BLaER1 treated with 17β-estradiol and CSF1 and Interleukin-3, amounts not matched to agents 10 nM and 100 nM (cell line): Measurements from ENCODE around the gene RNASEH2B.

Source experiments
- H3K27ac ChIP-seq, 11 experiments: shearing (Covaris generic); formaldehyde crosslinking; 2 replicates each; pipeline ENCODE4 v1.8.1; 2022
- H3K27me3 ChIP-seq, 11 experiments: shearing (Covaris generic); formaldehyde crosslinking; 2 replicates each; pipeline ENCODE4 v1.8.1; 2022
- H3K36me3 ChIP-seq, 11 experiments: shearing (Covaris generic); formaldehyde crosslinking; 2 replicates each; pipeline ENCODE4 v1.8.1; 2022
- H3K4me1 ChIP-seq, 10 experiments: shearing (Covaris generic); formaldehyde crosslinking; 2 replicates each; pipeline ENCODE4 v1.8.1; 2022
- H3K4me2 ChIP-seq, 11 experiments: shearing (Covaris generic); formaldehyde crosslinking; 2 replicates each; pipeline ENCODE4 v1.8.1; 2022
- H3K4me3 ChIP-seq, 10 experiments: shearing (Covaris generic); formaldehyde crosslinking; 2 replicates each; pipeline ENCODE4 v1.8.1; 2022
- H3K9ac ChIP-seq, 11 experiments: shearing (Covaris generic); formaldehyde crosslinking; 2 replicates each; pipeline ENCODE4 v1.8.1; 2022
- H3K9me3 ChIP-seq, 11 experiments: shearing (Covaris generic); formaldehyde crosslinking; replicated peaks in 1 of 11; 2 replicates each; pipeline ENCODE4 v1.8.1; 2022
- H4K20me1 ChIP-seq, 11 experiments: shearing (Covaris generic); formaldehyde crosslinking; 2 replicates each; pipeline ENCODE4 v1.8.1; 2022
- Cebpa-rat ChIP-seq, 11 experiments: shearing (Covaris generic); IDR thresholded peaks; 2 replicates each; pipeline ENCODE4 v1.8.1; 2022

RNASEH2B gene

DNA sequence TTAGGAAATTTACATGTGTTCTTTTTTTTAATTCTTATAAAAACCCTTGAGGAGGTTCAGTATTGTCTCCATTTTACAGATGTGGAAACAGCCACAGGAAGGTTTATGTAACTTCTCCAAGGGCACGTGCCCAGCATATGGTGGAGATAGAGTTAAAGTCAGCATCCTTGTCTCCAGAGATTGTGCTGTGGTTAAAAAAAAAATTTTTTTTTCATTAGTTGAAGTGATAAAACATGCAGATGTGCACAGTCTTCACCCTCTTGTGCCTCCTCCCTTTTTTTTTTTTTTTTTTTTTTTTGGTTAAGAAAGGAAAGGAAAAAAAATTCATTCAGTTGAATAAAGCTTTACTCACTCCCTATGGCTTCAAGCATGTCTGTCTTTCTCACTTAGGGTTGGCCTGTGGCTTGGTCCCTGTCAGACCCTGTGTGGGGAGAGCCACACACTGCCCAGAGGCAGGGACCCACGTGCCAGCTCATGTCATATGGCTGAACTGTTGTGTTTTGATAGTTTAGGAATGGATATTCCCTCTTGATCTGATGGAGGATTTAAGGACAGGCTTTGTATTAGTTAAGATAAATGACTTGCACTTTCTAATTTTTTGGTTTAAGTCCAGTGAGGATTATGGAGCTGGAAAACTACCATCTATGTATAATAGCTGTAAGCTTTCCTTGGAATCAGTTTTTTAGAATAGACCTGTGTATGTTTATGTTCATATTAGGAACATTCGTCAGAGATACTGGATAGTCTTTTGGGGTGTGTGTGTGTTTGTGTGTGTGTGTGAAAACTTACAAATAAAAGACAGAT is 19.3 kb downstream of the RNASEH2B start:
- TF ChIP-seq Cebpa-rat (IDR thresholded peaks at IDR 0.05): no peak
- H3K4me2 ChIP-seq: peak overlapping the region in 7 of 11 experiments; percentile 4 to 71 (median 20); a peak in 7 of 22 replicates
- no peak overlapping the region for H3K4me3 ChIP-seq
- no peak overlapping the region for H3K9ac ChIP-seq
- H3K4me1 ChIP-seq: peaks cover 4 to 35% (median 13%) of the 10 kb centered on the region in 10 experiments; a peak in 15 of 20 replicates
- H3K27ac ChIP-seq: peak overlapping the region in 7 of 11 experiments; percentile 6 to 59 (median 43); a peak in 7 of 22 replicates
- H4K20me1 ChIP-seq: peaks cover 0 to 8% (median 0%) of the 10 kb centered on the region in 11 experiments; a peak in 2 of 22 replicates
- no peaks in the 10 kb centered on the region for H3K27me3 ChIP-seq
- H3K36me3 ChIP-seq: peaks cover 43 to 96% (median 83%) of the 10 kb centered on the region in 11 experiments
- H3K9me3 ChIP-seq: peaks cover 23 to 40% (median 31%) of the 10 kb centered on the region in 11 experiments

- TF ChIP-seq Cebpa-rat (IDR thresholded peaks at IDR 0.05): no peak
- no peak overlapping the region for H3K9ac ChIP-seq
- peaks cover 0 to 8% (median 0%) of the 10 kb centered on the region in 11 experiments; a peak in 2 of 22 replicates for H4K20me1 ChIP-seq
- no peaks in the 10 kb centered on the region for H3K27me3 ChIP-seq
- no peak overlapping the region for H3K4me3 ChIP-seq
- peaks cover 59 to 99% (median 89%) of the 10 kb centered on the region in 11 experiments for H3K36me3 ChIP-seq
- H3K4me1 ChIP-seq: peaks cover 4 to 63% (median 13%) of the 10 kb centered on the region in 10 experiments; a peak in 15 of 20 replicates
- peaks cover 0 to 43% (median 28%) of the 10 kb centered on the region in 11 experiments; a peak in 18 of 22 replicates for H3K9me3 ChIP-seq
- H3K4me2 ChIP-seq: no peak overlapping the region
- no peak overlapping the region for H3K27ac ChIP-seq
Observed at GRCh38 chr13:50932091-50932490, 22.5 kb downstream of the RNASEH2B start.

DNA sequence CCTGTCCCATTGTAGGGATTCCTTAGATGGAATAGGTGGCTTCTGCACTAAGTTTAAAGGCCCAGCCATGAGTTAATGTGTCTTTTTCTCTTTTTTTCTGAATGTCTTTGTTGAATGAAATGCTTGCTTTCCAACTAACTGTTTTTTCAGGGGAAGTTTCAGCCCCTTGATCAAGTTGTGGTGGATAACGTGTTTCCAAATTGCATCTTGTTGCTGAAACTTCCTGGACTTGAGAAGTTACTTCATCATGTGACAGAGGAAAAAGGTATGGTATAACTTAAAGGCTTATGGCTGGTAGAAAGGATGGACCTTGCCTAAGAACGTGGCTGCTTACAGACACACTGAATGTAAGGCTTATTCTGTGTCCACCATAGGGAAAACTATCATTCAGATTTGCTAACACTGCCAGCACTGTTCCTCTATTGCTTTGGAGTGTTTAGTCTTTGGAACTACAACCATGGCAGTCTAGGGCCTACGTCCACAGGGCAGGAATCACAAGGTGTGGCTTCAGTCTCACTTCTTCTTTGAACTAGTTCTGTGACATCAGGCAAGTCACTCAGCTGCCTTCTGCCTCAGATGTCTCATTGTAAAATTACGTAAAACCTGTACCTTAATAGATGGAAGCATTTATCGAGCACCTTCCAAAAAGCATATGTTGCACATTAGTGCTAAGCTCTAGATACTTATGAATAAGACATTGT is 25.3 kb downstream of the RNASEH2B start:
- Histone ChIP-seq H3K36me3 (peaks cover 63 to 100% (median 99%) of the 10 kb centered on the region in 11 experiments), H3K4me3 (no peak overlapping the region), H3K4me1 (peaks cover 0 to 51% (median 0%) of the 10 kb centered on the region in 10 experiments; a peak in 5 of 20 replicates), H3K27me3 (no peaks in the 10 kb centered on the region), H3K9ac (no peak overlapping the region), H3K9me3 (peaks cover 0 to 51% (median 36%) of the 10 kb centered on the region in 11 experiments; a peak in 19 of 22 replicates), H3K27ac (no peak overlapping the region), H4K20me1 (no peaks in the 10 kb centered on the region; a peak in 1 of 22 replicates), H3K4me2 (0 out of 22 replicates have a peak overlapping the region, but pooled peaks of 1 of the 11 experiments have one; percentile 17)
- TF ChIP-seq Cebpa-rat (IDR thresholded peaks at IDR 0.05): no peak

GRCh38 chr13:50936679-50937078 is 27.1 kb downstream of the RNASEH2B start:
- H3K27me3 ChIP-seq: no peaks in the 10 kb centered on the region
- H3K9me3 ChIP-seq: peaks cover 0 to 51% (median 36%) of the 10 kb centered on the region in 11 experiments; a peak in 19 of 22 replicates
- peaks cover 55 to 100% (median 99%) of the 10 kb centered on the region in 11 experiments for H3K36me3 ChIP-seq
- no peak; a peak in 1 of 22 replicates for TF ChIP-seq Cebpa-rat (IDR thresholded peaks at IDR 0.05)
- peaks cover 0 to 59% (median 0%) of the 10 kb centered on the region in 10 experiments; a peak in 5 of 20 replicates for H3K4me1 ChIP-seq
- peak overlapping the region in 2 of 11 experiments; percentile 17 to 51; a peak in 4 of 22 replicates for H3K4me2 ChIP-seq
- peaks cover 0 to 3% (median 0%) of the 10 kb centered on the region in 11 experiments; a peak in 1 of 22 replicates for H4K20me1 ChIP-seq
- peak overlapping the region in 1 of 11 experiments; percentile 31; a peak in 1 of 22 replicates for H3K27ac ChIP-seq
- H3K4me3 ChIP-seq: no peak overlapping the region
- no peak overlapping the region for H3K9ac ChIP-seq

DNA sequence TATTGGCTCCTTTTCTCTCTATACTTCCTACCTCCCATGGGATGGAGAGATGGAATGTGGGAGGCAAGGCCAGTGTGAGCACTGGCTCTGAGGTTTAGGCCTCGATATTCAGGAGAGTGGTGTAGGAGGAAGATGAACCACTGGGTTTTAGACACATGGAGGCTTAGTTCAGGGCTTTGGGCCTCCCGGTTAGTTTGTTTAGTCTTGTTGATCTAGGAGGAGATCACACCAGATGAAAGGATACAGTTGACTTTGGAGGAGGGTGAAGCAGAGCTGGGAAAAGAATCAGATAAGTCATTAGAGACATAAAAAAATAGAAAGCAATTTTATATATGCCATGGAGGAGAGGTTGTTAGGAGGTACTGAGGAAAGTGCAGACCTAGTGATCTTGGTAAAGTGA is 30.9 kb downstream of the RNASEH2B start:
- Histone ChIP-seq H4K20me1 (peaks cover 0 to 7% (median 0%) of the 10 kb centered on the region in 11 experiments; a peak in 1 of 22 replicates), H3K4me3 (no peak overlapping the region), H3K27me3 (no peaks in the 10 kb centered on the region), H3K9me3 (peaks cover 0 to 23% (median 12%) of the 10 kb centered on the region in 11 experiments; a peak in 13 of 22 replicates), H3K27ac (no peak overlapping the region), H3K4me1 (peaks cover 0 to 44% (median 0%) of the 10 kb centered on the region in 10 experiments; a peak in 5 of 20 replicates), H3K36me3 (peaks cover 40 to 100% (median 98%) of the 10 kb centered on the region in 11 experiments), H3K9ac (no peak overlapping the region), H3K4me2 (peak overlapping the region in 1 of 11 experiments; percentile 26; a peak in 1 of 22 replicates)
- no peak for TF ChIP-seq Cebpa-rat (IDR thresholded peaks at IDR 0.05)

DNA sequence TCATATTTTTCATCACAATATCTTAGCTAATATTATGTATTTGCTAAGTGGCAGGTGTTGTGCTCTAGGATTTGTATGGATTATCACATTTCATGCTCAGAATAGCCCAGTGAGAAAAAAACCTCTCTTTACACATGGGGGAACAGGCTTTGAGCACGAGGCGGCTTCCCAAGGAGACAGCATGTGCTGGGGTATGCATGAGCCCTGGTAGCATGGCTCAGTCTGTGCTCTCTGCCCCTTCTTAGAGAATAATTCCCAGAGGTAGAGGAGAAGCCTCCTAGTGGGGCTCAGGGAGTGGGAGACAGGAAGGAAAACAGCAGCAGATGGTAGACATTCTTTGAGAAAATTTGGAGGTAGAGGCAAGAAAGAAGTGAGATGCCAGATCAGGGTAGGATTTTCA is 31.6 kb downstream of the RNASEH2B start:
- Histone ChIP-seq H3K4me2 (no peak overlapping the region), H3K4me1 (peaks cover 0 to 38% (median 0%) of the 10 kb centered on the region in 10 experiments; a peak in 5 of 20 replicates), H3K27me3 (no peaks in the 10 kb centered on the region), H3K36me3 (peaks cover 37 to 100% (median 98%) of the 10 kb centered on the region in 11 experiments), H3K4me3 (no peak overlapping the region), H3K9me3 (peaks cover 0 to 17% (median 8%) of the 10 kb centered on the region in 11 experiments; a peak in 10 of 22 replicates), H3K27ac (no peak overlapping the region), H3K9ac (no peak overlapping the region), H4K20me1 (peaks cover 0 to 7% (median 0%) of the 10 kb centered on the region in 11 experiments; a peak in 1 of 22 replicates)
- no peak for TF ChIP-seq Cebpa-rat (IDR thresholded peaks at IDR 0.05)

DNA sequence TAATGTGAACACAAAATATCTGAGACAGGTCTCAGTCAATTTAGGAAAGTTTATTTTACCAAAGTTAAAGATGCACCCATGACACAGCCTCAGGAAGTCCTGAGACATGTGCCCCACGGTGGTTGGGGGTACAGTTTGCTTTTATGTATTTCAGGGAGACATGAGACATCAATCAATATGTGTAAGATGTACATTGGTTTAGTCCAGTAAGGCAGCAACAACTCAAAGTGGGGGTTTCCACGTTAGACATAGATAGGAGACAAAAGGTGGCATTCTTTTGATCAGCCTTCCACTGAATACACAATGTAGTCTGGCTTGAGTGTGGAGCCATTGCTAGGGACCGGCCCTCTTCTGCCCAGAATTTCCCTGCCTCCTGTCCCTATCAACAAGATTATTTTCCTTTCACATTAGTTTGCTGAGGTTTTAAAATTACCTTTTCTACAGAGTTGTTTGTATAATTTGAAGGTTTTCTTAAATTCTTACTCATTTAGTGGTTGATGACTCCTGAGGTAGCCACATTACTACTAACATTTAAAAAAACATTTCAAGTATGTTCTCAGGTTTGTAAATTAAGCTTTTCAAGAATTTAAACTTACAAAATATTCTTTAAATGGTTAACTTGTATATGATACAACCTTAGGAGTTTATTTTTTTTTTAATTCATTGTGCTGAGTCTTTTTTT is 33.2 kb downstream of the RNASEH2B start:
- Histone ChIP-seq H3K36me3 (peaks cover 38 to 98% (median 95%) of the 10 kb centered on the region in 11 experiments), H3K4me3 (no peak overlapping the region), H3K4me1 (peaks cover 0 to 34% (median 0%) of the 10 kb centered on the region in 10 experiments; a peak in 7 of 20 replicates), H4K20me1 (peaks cover 0 to 7% (median 0%) of the 10 kb centered on the region in 11 experiments; a peak in 1 of 22 replicates), H3K9me3 (peaks cover 0 to 1% (median under 1%) of the 10 kb centered on the region in 11 experiments; a peak in 7 of 22 replicates), H3K4me2 (no peak overlapping the region), H3K27me3 (no peaks in the 10 kb centered on the region), H3K27ac (no peak overlapping the region), H3K9ac (no peak overlapping the region)
- no peak for TF ChIP-seq Cebpa-rat (IDR thresholded peaks at IDR 0.05)

DNA sequence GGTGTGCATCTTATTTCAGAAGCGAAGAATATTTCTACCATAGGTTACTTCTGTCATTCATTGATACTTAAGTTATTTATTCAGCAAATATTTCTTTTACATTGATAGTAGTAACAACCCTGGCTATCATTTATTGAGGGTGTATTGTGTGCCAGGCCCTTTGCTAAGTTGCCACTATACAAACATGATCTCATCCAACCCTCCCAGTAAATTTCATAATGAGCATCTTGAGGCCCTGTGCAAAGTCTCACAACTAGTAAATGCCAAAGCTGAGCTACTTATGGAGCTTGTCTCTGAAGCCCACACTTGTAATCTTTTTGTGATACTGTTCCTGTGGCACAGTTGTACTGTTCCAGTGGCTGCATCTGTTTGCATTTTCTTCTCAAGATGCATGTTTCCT is 36.1 kb downstream of the RNASEH2B start:
- Histone ChIP-seq H3K9me3 (no peaks in the 10 kb centered on the region), H3K27me3 (no peaks in the 10 kb centered on the region), H3K36me3 (peaks cover 51 to 98% (median 95%) of the 10 kb centered on the region in 11 experiments), H3K9ac (no peak overlapping the region), H3K4me1 (peaks cover 0 to 20% (median 0%) of the 10 kb centered on the region in 10 experiments; a peak in 7 of 20 replicates), H4K20me1 (peaks cover 0 to 7% (median 0%) of the 10 kb centered on the region in 11 experiments; a peak in 1 of 22 replicates), H3K4me2 (no peak overlapping the region), H3K27ac (no peak overlapping the region), H3K4me3 (no peak overlapping the region)
- TF ChIP-seq Cebpa-rat (IDR thresholded peaks at IDR 0.05): no peak
